ENCODE data around the gene CXCL16. TPM values are rescaled to one million over a fixed set of nuclear protein-coding genes. Genes with fewer than 3 reads are reported as not detected.
A peak's percentile ranks its signal among the peaks of the same experiment; 100 is the strongest.

Gene CXCL16
- total and polyA plus RNA-seq, 2 experiments from 2014 or later, result 1.6 to 4.1 TPM

- Histone ChIP-seq H3K9me3 (ENCODE audit: low read depth) (no peaks in the 10 kb centered on the region), H3K27ac (no peak overlapping the region), H3K4me2 (ENCODE audit: unreplicated experiment) (peak overlapping the region; percentile 70), H3K36me3 (ENCODE audit: low read depth) (no peaks in the 10 kb centered on the region), H3K4me1 (ENCODE audit: insufficient read depth) (no peaks in the 10 kb centered on the region; the same call in 1 of the 2 replicates), H3K4me3 (peak overlapping the region; percentile 78), H3F3A (ENCODE audit: insufficient read depth) (no peaks in the 10 kb centered on the region), H2AFZ (peak overlapping the region; percentile 87; the same call in 1 of the 2 replicates), H3K9ac (peak overlapping the region; percentile 59; the same call in 1 of the 2 replicates), H3K79me2 (ENCODE audit: insufficient read depth) (no peaks in the 10 kb centered on the region), H3K9me2 (ENCODE audit: insufficient read depth) (no peaks in the 10 kb centered on the region), H4K20me1 (ENCODE audit: insufficient read depth) (no peaks in the 10 kb centered on the region), H3K27me3 (replicated peaks; ENCODE audit: insufficient read depth) (peaks cover 6% of the 10 kb centered on the region; the same call in 1 of the 2 replicates)
- in situ Hi-C loops (cut with MboI), result no loop called here
- TF ChIP-seq EZH2phosphoT487 (IDR thresholded peaks at IDR 0.05; ENCODE audit: insufficient read depth, low read depth) (no peak), EZH2 (IDR thresholded peaks at IDR 0.05; ENCODE audit: insufficient read depth, poor library complexity, severe bottlenecking) (no peak)
- no peak for DNase-seq
- 5 to 9% methylated on average over 11 to 13 of the region's 13 CpGs for WGBS, 2 experiments (ENCODE audit: low coverage in 1 of 2, low lambda C conversion rate in 2 of 2, missing lambda C conversion rate in 2 of 2)
These were observed 260 bp upstream of the CXCL16 start for GRCh38 chr17:4740025-4740351.

GRCh38 chr17:4738136-4739121, 1.3 kb downstream of the CXCL16 start:
- H2AFZ ChIP-seq, result peak overlapping the region; percentile 87
- no peaks in the 10 kb centered on the region for H3K9me3 ChIP-seq (ENCODE audit: low read depth)
- peak overlapping the region; percentile 59 for H3K9ac ChIP-seq
- DNase-seq, result no peak
- H3K36me3 ChIP-seq (ENCODE audit: low read depth), result no peaks in the 10 kb centered on the region
- H3K79me2 ChIP-seq (ENCODE audit: insufficient read depth), result no peaks in the 10 kb centered on the region
- WGBS, 2 experiments (ENCODE audit: low coverage in 1 of 2, low lambda C conversion rate in 2 of 2, missing lambda C conversion rate in 2 of 2), result 36 to 37% methylated on average over 37 to 41 of the region's 41 CpGs
- in situ Hi-C loops (cut with MboI), result no loop called here
- TF ChIP-seq EZH2 (IDR thresholded peaks at IDR 0.05; ENCODE audit: insufficient read depth, poor library complexity, severe bottlenecking) (peak; percentile 38), EZH2phosphoT487 (IDR thresholded peaks at IDR 0.05; ENCODE audit: insufficient read depth, low read depth) (no peak)
- no peaks in the 10 kb centered on the region for H3K9me2 ChIP-seq (ENCODE audit: insufficient read depth)
- H3K27ac ChIP-seq, result no peak overlapping the region
- H3F3A ChIP-seq (ENCODE audit: insufficient read depth), result no peaks in the 10 kb centered on the region
- peak overlapping the region; percentile 78 for H3K4me3 ChIP-seq
- H3K4me2 ChIP-seq (ENCODE audit: unreplicated experiment), result peak overlapping the region; percentile 70
- peaks cover 6% of the 10 kb centered on the region; the same call in 1 of the 2 replicates for H3K27me3 ChIP-seq (replicated peaks; ENCODE audit: insufficient read depth)
- no peaks in the 10 kb centered on the region; the same call in 1 of the 2 replicates for H3K4me1 ChIP-seq (ENCODE audit: insufficient read depth)
- H4K20me1 ChIP-seq (ENCODE audit: insufficient read depth), result no peaks in the 10 kb centered on the region

- DNase-seq, result peak; percentile 18
These were observed 3.7 kb downstream of the CXCL16 start for GRCh38 chr17:4735876-4736651.

GRCh38 chr17:4734857-4735475, 4.8 kb downstream of the CXCL16 start:
- Histone ChIP-seq H2AFZ (no peak overlapping the region), H3K4me3 (no peak overlapping the region), H3K27me3 (replicated peaks; ENCODE audit: insufficient read depth) (peaks cover 6% of the 10 kb centered on the region; the same call in 1 of the 2 replicates), H3K27ac (no peak overlapping the region), H3K4me1 (ENCODE audit: insufficient read depth) (peaks cover 5% of the 10 kb centered on the region; the same call in 1 of the 2 replicates), H3K4me2 (ENCODE audit: unreplicated experiment) (no peak overlapping the region), H3K79me2 (ENCODE audit: insufficient read depth) (0 out of 2 replicates have a peak, but pooled peaks cover 5% of the 10 kb centered on the region), H3K9me2 (ENCODE audit: insufficient read depth) (no peaks in the 10 kb centered on the region), H4K20me1 (ENCODE audit: insufficient read depth) (no peaks in the 10 kb centered on the region), H3K36me3 (ENCODE audit: low read depth) (no peaks in the 10 kb centered on the region), H3K9me3 (ENCODE audit: low read depth) (no peaks in the 10 kb centered on the region), H3K9ac (no peak overlapping the region), H3F3A (ENCODE audit: insufficient read depth) (no peaks in the 10 kb centered on the region)
- TF ChIP-seq EZH2 (IDR thresholded peaks at IDR 0.05; ENCODE audit: insufficient read depth, poor library complexity, severe bottlenecking) (no peak), EZH2phosphoT487 (IDR thresholded peaks at IDR 0.05; ENCODE audit: insufficient read depth, low read depth) (no peak)
- 82 to 89% methylated on average over 8 of the region's 8 CpGs for WGBS, 2 experiments (ENCODE audit: low coverage in 1 of 2, low lambda C conversion rate in 2 of 2, missing lambda C conversion rate in 2 of 2)
- in situ Hi-C loops (cut with MboI), result no loop called here
- DNase-seq, result no peak

More at GRCh38 chr17:4735876-4736651, 3.7 kb downstream of the CXCL16 start:
- no peaks in the 10 kb centered on the region for H3F3A ChIP-seq (ENCODE audit: insufficient read depth)
- H4K20me1 ChIP-seq (ENCODE audit: insufficient read depth), result no peaks in the 10 kb centered on the region
- H3K4me1 ChIP-seq (ENCODE audit: insufficient read depth), result peaks cover 5% of the 10 kb centered on the region; the same call in 1 of the 2 replicates
- H3K36me3 ChIP-seq (ENCODE audit: low read depth), result no peaks in the 10 kb centered on the region
- H3K27ac ChIP-seq, result no peak overlapping the region
- H2AFZ ChIP-seq, result no peak overlapping the region
- H3K9ac ChIP-seq, result no peak overlapping the region
- WGBS, 2 experiments (ENCODE audit: low coverage in 1 of 2, low lambda C conversion rate in 2 of 2, missing lambda C conversion rate in 2 of 2), result 52 to 57% methylated on average over 9 of the region's 9 CpGs
- H3K9me3 ChIP-seq (ENCODE audit: low read depth), result no peaks in the 10 kb centered on the region
- no peaks in the 10 kb centered on the region for H3K9me2 ChIP-seq (ENCODE audit: insufficient read depth)
- peaks cover 6% of the 10 kb centered on the region; the same call in 1 of the 2 replicates for H3K27me3 ChIP-seq (replicated peaks; ENCODE audit: insufficient read depth)
- in situ Hi-C loops (cut with MboI), result no loop called here
- 0 out of 2 replicates have a peak, but pooled peaks cover 5% of the 10 kb centered on the region for H3K79me2 ChIP-seq (ENCODE audit: insufficient read depth)
- no peak overlapping the region for H3K4me2 ChIP-seq (ENCODE audit: unreplicated experiment)
- H3K4me3 ChIP-seq, result no peak overlapping the region
- TF ChIP-seq EZH2 (IDR thresholded peaks at IDR 0.05; ENCODE audit: insufficient read depth, poor library complexity, severe bottlenecking), result no peak
- TF ChIP-seq EZH2phosphoT487 (IDR thresholded peaks at IDR 0.05; ENCODE audit: insufficient read depth, low read depth), result no peak
